ENCODE results near the gene SULT2B1. TPM values are rescaled to one million over a fixed set of nuclear protein-coding genes. Genes with fewer than 3 reads are reported as not detected.

The SULT2B1 gene
- total RNA-seq, 1 donor from 2014 or later: 1.6 TPM

- Histone ChIP-seq H4K20me1 (ENCODE audit: low read depth) (no peaks in the 10 kb centered on the region), H3K4me2 (no peak overlapping the region), H3K9me3 (ENCODE audit: low read depth) (no peaks in the 10 kb centered on the region), H3K27me3 (no peaks in the 10 kb centered on the region), H3K36me3 (no peaks in the 10 kb centered on the region), H2AFZ (replicated peaks) (no peak overlapping the region), H3K79me2 (ENCODE audit: low read depth) (no peaks in the 10 kb centered on the region), H3K9ac (no peak overlapping the region), H3K4me3 (no peak overlapping the region), H3K4me1 (no peaks in the 10 kb centered on the region), H3K27ac (no peak overlapping the region), H3F3A (ENCODE audit: low read depth) (no peaks in the 10 kb centered on the region)
- Mint-ChIP-seq H3K36me3 (no peaks in the 10 kb centered on the region), H3K9me3 (no peaks in the 10 kb centered on the region), H3K4me1 (peaks cover 4% of the 10 kb centered on the region), H3K27ac (no peak overlapping the region), H3K27me3 (ENCODE audit: insufficient read depth, low read depth) (peaks cover 7% of the 10 kb centered on the region), H3K4me3 (no peak overlapping the region)
- no peak for TF ChIP-seq CTCF (IDR thresholded peaks at IDR 0.05)
- TF ChIP-seq EZH2phosphoT487 (IDR thresholded peaks at IDR 0.05): no peak
- no peak for TF ChIP-seq EZH2 (IDR thresholded peaks at IDR 0.05)
- DNase-seq (ENCODE audit: low spot score): no peak
These were observed 44.9 kb downstream of the SULT2B1 start for GRCh38 chr19:48596679-48597465.

- Histone ChIP-seq H2AFZ (replicated peaks) (no peak overlapping the region), H3K27me3 (no peaks in the 10 kb centered on the region), H3K9ac (no peak overlapping the region), H3F3A (ENCODE audit: low read depth) (no peaks in the 10 kb centered on the region), H3K4me1 (no peaks in the 10 kb centered on the region), H3K9me3 (ENCODE audit: low read depth) (no peaks in the 10 kb centered on the region), H3K4me2 (no peak overlapping the region), H3K36me3 (no peaks in the 10 kb centered on the region), H3K27ac (no peak overlapping the region), H4K20me1 (ENCODE audit: low read depth) (no peaks in the 10 kb centered on the region), H3K79me2 (ENCODE audit: low read depth) (no peaks in the 10 kb centered on the region), H3K4me3 (no peak overlapping the region)
- no peak for DNase-seq (ENCODE audit: low spot score)
- Mint-ChIP-seq H3K36me3 (no peaks in the 10 kb centered on the region), H3K27me3 (ENCODE audit: insufficient read depth, low read depth) (peaks cover 7% of the 10 kb centered on the region), H3K27ac (no peak overlapping the region), H3K9me3 (no peaks in the 10 kb centered on the region), H3K4me3 (no peak overlapping the region), H3K4me1 (peaks cover 4% of the 10 kb centered on the region)
- TF ChIP-seq CTCF (IDR thresholded peaks at IDR 0.05): no peak
- no peak for TF ChIP-seq EZH2phosphoT487 (IDR thresholded peaks at IDR 0.05)
- no peak for TF ChIP-seq EZH2 (IDR thresholded peaks at IDR 0.05)
These were observed 47.2 kb downstream of the SULT2B1 start for GRCh38 chr19:48598996-48599700.

- Mint-ChIP-seq H3K4me1 (peaks cover 4% of the 10 kb centered on the region), H3K9me3 (no peaks in the 10 kb centered on the region), H3K4me3 (no peak overlapping the region), H3K27ac (no peak overlapping the region), H3K36me3 (no peaks in the 10 kb centered on the region), H3K27me3 (ENCODE audit: insufficient read depth, low read depth) (peaks cover 4% of the 10 kb centered on the region)
- H2AFZ ChIP-seq (replicated peaks): no peak overlapping the region
- H4K20me1 ChIP-seq (ENCODE audit: low read depth): no peaks in the 10 kb centered on the region
- TF ChIP-seq EZH2 (IDR thresholded peaks at IDR 0.05) (no peak), CTCF (IDR thresholded peaks at IDR 0.05) (no peak), EZH2phosphoT487 (IDR thresholded peaks at IDR 0.05) (no peak)
- no peaks in the 10 kb centered on the region for H3F3A ChIP-seq (ENCODE audit: low read depth)
- H3K27ac ChIP-seq: no peak overlapping the region
- DNase-seq (ENCODE audit: low spot score): no peak
- H3K27me3 ChIP-seq: no peaks in the 10 kb centered on the region
- H3K4me3 ChIP-seq: no peak overlapping the region
- no peaks in the 10 kb centered on the region for H3K36me3 ChIP-seq
- no peak overlapping the region for H3K9ac ChIP-seq
- H3K79me2 ChIP-seq (ENCODE audit: low read depth): no peaks in the 10 kb centered on the region
- no peaks in the 10 kb centered on the region for H3K4me1 ChIP-seq
- no peaks in the 10 kb centered on the region for H3K9me3 ChIP-seq (ENCODE audit: low read depth)
- no peak overlapping the region for H3K4me2 ChIP-seq
These were observed 48.9 kb downstream of the SULT2B1 start for GRCh38 chr19:48600679-48601417.
